ENCODE measurements around the gene CALN1.
"Not testable (repeated sequence)": the region's sequence is repeated elsewhere in the genome, so short reads cannot be mapped to it uniquely, and the experiment has no call there.

Gene CALN1

GRCh38 chr7:72408966-72409637, 3.0 kb downstream of the CALN1 start:
- DNase-seq = no peak

- no peak for DNase-seq
Observed at GRCh38 chr7:72406820-72407403, 5.2 kb downstream of the CALN1 start.

- DNase-seq = no peak
Observed at GRCh38 chr7:72405871-72406270, 6.3 kb downstream of the CALN1 start.

- DNase-seq = no peak
Observed at GRCh38 chr7:72405418-72405817, 6.7 kb downstream of the CALN1 start.

GRCh38 chr7:72404743-72405142, 7.4 kb downstream of the CALN1 start:
- no peak for DNase-seq

GRCh38 chr7:72403458-72404076, 8.6 kb downstream of the CALN1 start:
- no peak for DNase-seq

- no peak for DNase-seq
Observed at GRCh38 chr7:72394016-72394415, 18.1 kb downstream of the CALN1 start.

- DNase-seq = no peak
Observed at GRCh38 chr7:72391821-72392377, 20.2 kb downstream of the CALN1 start.

- no peak for DNase-seq
Observed at GRCh38 chr7:72386118-72386517, 26.0 kb downstream of the CALN1 start.

GRCh38 chr7:72362246-72362645, 49.9 kb downstream of the CALN1 start:
- DNase-seq = no peak

- no peak for DNase-seq
Observed at GRCh38 chr7:72345208-72345727, 66.9 kb downstream of the CALN1 start.

GRCh38 chr7:72343991-72344390, 68.1 kb downstream of the CALN1 start:
- no peak for DNase-seq

- DNase-seq = not testable (repeated sequence)
Observed at GRCh38 chr7:72343354-72343753, 68.8 kb downstream of the CALN1 start.

- no peak for DNase-seq
Observed at GRCh38 chr7:72337390-72338167, 74.6 kb downstream of the CALN1 start.

- no peak for DNase-seq
Observed at GRCh38 chr7:72336632-72337389, 75.3 kb downstream of the CALN1 start.

GRCh38 chr7:72336382-72336631, 75.8 kb downstream of the CALN1 start:
- DNase-seq = no peak

- no peak for DNase-seq
Observed at GRCh38 chr7:72335561-72336381, 76.4 kb downstream of the CALN1 start.

- no peak for DNase-seq
Observed at GRCh38 chr7:72334698-72335097, 77.4 kb downstream of the CALN1 start.

- DNase-seq = no peak
Observed at GRCh38 chr7:72334066-72334465, 78.1 kb downstream of the CALN1 start.

GRCh38 chr7:72326811-72327210, 85.3 kb downstream of the CALN1 start:
- no peak for DNase-seq

- DNase-seq = no peak
Observed at GRCh38 chr7:72326365-72326764, 85.8 kb downstream of the CALN1 start.

- no peak for DNase-seq
Observed at GRCh38 chr7:72325561-72325960, 86.6 kb downstream of the CALN1 start.

All from NCI-H1694 treated with DMSO at 0.1 percent for 48 hours (cell line).